Measurements from ENCODE around the gene PI4KB.
"Not testable (repeated sequence)": the region's sequence is repeated elsewhere in the genome, so short reads cannot be mapped to it uniquely, and the experiment has no call there.

Gene PI4KB

DNA sequence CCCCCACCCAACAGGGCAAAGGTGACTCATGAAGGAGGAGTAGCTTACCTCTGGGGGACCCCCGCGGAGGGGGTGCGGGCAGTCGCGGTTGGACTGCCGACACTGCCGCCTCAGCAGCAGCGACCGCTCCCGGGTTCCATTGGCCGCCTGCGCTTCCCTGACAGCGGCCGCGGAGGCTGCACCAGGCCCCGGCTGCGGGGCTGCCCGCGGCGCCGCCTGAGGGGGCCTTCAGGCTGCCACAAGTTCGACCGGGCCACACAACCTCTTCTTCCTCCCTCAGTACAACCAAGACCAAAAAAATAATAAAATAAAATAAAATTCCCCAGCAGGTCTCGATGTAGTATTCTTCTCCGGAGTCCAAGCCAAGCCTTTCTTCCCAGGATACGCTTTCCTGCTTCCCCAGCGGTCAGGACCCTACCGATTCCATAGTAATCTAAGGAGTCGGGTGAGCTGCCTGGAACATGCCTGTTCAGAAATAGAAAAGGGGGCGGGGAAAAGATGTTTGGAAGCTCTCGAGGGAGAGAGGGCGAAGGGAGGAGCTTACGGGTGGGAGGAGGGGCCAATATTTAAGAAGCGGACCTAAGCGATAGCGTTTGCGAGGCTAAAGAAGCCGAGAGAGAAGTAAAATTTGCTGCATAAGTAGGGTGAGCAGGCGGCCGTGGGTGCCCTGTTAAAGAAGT lies at the start of gene PI4KB:
TSS of gene PI4KB (minus strand) at position 194 of the 680 bp plus-strand sequence. CDS start 10,935 bp downstream, outside the sequence.
- peak; percentile 89 for DNase-seq

DNA sequence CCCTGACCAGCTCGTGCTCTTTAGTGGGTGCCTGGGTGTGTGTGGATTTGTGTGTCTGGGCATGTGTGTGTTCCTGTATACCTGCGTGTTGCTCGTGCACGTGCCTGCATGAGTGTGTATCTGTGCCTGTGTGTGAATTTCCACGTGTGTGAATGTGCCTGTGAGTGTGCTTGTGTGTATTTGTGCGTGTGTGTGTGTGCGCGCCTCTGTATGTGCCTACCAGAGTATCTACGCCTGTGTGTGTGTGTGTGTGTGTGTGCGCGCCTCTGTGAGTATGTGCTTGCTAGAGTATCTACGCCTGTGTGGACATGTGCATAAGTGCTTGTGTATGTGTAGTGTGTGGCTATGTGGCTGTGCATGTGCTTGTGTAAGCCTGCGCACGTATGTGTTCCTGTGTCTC lies 46.0 kb upstream of the PI4KB start:
- no peak for DNase-seq

DNA sequence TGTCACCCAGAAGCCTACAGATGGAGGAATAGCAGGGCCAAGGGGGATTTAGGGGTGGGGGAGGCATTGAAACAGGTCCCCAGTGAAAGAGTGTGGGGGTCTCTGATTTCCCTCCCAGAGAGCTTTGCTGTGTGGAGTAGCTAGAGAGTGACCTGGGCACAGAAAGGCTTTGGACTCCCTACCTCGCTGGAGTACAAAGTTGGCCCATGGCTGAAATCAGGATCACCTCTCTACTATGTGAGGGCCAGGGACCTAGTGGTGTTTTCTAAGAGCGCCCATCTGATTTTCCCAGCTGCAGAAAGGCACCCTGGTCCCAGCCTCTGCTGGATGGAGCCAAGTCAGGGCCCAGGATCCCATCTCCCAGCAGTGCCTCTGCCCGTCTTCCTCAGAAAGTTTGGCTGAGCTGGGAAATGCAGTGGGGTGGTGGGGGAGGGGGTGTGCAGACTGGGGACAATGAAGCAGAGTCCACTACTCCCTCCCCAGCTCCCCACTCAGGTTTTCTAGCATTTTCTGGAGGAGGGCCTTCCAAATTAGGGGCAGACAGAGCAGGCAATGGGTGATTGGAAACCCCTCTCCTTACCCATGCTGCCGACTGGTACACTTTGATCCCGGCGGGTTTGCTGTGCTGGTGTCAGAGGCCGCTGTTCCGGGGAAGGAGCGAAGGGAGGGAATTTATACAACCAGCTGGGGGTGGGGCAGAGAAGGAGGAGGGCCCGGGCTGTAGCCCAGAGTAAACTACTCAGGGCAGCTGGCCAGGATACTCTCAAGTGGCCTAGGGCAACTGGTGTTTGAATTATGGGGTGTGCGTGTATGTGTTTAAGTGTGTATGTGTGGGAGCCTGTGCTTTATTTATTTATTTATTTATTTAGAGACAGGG lies 45.1 kb upstream of the PI4KB start, which contains the start of gene SELENBP1:
TSS of gene SELENBP1 (minus strand) at position 648 of the 877 bp plus-strand sequence. CDS start at position 584, 64 bp downstream.
- DNase-seq, result no peak

DNA sequence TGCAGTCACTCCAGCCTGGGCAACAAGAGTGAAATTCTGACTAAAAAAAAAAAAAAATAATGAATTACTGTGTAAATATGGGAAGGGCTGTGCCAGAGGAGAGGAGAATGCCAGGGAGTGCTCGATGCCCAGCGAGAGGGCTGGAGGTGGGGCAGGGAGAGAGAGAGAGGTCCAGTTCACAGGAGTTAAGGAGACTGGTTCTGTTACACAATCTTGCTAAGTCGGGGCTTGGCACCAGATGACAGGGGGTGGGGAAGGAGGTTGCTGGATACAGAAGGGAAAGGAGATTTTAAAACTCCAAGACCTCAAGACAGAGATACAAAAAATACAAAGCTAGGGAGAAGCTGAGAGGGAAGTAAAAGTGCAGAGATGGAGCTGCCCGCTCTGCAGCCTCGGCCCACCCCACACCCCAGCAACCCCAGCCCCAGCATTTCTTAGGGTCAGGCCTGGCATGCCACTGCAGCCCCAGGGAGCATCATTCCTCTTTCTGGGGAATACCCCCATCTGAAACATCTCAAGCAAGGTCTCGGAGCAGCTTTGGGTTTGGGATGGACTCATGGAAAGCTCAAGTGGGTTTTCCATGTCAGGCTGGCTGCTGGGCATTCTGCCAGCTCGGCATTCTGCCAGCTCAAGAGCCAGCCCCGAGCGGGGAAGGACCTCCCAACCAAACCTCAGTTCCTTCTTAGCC lies 44.3 kb upstream of the PI4KB start:
- no peak for DNase-seq

DNA sequence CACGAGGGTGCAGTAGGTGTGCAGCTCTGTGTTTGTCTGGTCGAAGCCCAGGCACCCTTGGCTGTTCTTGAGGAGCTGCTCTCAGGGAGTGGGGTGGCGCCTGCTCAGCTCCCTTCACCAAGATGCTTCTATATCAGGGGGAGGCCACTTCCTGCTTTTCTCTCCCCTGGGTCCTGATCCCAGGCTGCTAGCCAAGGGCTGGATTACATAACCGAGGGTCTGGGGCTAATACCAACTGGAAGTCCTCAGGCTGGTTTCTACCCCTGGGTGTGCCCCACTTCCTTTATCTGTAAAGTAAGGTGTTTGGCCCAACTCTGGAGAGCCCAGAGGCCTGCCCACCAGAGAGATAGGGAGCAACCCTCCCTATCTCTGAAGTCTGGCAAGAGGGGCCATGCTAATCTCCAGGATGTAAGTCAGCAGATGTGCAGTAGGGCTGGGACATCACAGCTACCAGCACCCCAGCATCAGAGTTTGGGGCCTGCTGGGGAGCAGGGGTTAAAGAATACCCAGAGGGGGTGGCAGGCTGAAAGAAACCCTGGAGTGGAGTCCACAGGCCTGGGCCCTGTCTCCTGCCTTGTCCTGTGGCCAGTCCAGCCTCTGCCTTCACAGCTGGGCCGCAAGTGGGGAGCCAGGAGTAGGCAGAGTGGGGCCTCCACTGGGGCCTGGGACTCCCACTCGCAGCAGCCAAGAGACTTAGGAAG lies 43.1 kb upstream of the PI4KB start:
- DNase-seq, result no peak

DNA sequence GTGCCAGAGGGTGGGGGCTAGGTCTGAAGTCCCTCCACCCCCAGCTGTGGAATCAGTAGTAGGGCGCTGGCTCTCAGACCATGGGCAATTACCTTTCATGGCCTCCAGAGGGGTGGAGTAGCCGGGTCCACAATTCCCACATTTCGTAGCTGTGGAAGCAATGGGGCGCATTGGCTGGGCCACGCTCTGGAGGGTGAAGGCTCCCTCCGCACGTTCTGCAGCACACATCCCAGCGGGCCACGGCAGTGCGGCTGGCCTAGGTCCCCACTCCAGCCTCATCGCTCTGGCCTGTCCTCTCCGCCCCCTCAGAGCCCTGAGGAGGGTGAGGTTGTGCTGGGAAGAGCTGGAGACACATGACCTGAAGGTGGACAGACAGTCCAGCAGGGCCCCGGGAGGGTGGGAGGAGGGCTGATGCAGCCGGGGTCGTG lies 42.4 kb upstream of the PI4KB start:
- no peak for DNase-seq

DNA sequence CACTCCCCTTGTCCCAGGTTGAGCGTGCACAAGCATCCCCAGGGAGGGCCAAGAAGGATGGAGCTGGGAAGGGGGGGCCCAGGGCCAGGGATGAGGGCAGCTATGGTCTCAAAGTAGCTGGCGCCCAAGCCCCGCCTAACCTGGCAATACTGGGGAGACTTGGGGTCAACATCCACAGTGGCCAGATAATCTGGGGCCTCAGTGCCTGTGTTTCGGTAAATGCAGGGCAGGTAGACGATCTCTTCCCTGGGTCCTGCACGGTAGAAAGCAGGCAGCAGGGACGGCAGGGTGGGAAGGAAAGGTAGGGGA lies 42.0 kb upstream of the PI4KB start:
- no peak for DNase-seq

DNA sequence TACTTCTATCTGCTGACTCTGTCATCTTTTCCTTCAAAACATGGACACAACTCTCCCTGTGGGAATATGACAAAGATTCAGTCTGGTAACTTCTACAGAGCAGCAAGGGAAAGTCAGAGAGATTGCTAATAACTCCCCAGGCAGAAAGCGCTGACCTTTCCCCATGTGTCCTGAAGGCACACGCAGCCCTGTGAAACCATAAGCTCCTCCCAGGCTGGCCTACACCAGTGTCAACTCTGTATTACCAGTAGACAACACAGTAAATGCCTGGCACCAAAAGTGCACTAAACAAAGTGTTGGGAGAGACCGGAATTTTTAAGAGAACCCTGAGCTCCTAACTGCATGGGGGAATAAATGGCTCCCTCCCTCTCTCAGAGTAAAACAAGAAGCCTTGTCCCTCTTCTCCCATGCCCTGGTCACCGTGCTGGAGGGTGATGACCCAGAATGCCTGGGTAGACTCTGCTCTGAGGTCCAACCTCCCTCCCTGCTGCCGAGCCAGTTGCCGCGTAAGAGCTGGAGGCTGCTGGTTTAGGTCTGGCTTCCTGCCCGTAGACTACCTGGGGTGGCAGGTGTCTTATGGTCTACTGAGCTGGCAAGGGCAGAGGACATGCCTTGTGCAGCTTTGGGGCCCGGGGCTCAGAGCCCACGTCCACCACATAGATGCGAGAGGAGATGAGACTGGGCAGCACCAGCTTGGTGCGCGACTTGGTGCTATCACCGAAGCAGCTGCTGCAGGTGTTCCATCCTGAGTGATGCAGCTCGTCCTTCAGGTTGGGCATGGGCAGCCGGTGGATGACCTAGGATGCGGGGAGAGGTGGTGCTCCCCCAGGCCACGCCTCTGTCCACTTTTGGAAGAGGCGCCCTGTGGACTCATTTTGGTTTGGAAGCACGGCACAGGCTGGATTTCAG lies 41.4 kb upstream of the PI4KB start:
- no peak for DNase-seq

DNA sequence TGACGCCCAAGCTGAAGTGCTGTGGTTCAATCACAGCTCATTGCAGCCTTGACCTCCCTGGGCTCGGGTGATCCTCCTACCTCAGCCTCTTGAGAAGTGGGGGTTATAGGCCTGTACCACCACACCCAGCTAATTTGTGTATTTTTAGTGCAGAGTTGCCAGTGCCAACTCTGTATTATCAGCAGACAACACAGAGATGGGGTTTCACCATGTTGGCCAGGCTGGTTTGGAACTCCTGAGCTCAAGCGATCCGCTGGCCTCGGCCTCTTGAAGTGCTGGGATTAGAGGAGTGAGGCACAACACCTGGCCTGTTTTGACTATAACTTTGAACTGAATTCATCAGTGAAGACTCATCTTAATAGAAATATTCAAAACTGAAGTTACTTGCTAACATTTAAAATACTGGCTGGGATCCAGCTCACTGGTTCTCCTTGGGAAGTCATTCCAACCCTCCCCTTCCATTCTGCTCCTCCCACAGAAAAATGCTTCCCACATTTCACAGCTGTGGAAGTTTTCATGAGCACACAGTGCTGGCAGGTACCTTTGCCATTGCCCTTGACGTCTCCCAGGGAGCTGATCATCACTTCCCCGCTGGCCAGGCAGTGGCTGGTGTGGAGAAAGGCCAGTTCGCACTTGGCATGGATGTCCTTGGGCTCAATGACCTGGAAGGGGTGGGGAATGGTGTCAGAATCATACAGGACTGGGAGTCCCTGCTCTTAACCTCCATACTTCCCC lies 40.6 kb upstream of the PI4KB start:
- no peak for DNase-seq

DNA sequence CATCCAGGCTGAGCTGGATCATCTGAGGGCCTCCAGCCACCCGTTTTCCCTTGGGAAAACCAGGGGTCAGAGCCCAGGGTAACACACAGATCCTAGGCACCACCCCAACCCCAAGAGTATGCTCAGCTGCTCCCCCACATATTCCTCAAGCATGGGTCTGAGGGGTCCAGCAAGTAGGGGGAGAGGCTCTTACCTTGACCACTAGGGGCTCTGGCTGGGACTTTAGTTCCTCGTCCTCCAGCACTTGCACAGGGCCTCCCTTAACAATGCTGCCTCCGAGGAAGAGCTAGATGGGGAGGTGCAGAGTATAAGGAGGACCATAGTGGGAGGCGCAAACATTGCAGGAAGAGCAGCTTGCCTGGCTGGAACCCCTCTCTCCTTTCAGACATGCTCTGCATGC lies 37.8 kb upstream of the PI4KB start:
- DNase-seq, result no peak

DNA sequence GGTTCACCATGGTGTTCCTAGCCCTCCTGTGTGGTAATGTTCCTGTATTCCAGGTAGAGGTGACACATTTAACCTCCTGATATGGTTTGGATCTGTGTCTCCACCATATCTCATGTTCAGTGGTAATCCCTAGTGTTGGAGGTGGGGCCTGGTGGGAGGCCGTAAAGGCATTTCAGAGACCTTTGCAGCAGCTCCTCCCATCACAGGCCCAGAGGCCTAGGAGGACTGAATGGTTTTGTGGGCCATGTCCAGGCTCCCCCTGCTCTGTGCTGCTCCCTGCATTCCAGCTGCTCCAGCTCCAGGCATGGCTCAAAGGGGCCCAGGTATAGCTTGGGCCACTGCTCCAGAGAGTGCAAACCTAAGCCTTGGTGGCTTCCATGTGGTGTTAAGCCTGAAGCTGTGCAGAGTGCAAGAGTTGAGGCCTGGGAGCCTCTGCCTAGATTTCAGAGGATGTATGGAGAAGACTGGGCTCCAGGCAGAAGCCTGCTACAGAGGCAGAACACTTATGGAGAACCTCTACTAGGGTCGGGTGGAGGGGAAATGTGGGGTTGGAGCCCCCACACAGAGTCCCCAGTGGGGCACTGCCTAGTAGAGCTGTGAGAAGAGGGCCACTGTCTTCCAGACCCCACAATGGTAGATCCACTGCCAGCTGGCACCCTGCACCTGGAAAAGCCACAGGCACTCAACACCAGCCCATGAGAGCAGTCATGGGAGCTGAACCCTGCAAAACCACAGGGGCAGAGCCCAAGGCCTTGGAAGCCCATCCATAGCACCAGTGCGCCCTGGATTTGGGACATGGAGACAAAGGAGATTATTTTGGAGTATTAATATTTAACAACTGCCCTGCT lies 35.3 kb upstream of the PI4KB start:
- DNase-seq, result no peak

DNA sequence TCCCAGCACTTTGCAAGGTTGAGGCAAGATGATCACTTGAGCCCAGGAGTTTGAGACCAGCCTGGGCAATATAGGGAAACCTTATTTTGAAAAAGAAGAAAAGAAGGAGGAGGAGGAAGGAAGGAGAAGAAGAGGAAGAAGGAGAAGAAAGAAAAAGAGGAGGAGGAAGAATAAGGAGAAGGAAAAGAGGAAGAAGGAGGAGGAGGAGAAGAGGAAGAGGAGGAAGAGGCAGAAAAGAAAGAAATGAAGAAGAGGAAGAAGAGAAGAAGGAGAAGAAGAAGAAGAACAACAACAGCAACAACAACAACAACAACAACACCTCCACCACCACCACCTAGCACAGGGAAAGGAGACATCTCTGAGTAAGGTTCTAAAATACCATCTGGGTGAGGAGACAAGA lies 34.7 kb upstream of the PI4KB start:
- DNase-seq, result no peak

DNA sequence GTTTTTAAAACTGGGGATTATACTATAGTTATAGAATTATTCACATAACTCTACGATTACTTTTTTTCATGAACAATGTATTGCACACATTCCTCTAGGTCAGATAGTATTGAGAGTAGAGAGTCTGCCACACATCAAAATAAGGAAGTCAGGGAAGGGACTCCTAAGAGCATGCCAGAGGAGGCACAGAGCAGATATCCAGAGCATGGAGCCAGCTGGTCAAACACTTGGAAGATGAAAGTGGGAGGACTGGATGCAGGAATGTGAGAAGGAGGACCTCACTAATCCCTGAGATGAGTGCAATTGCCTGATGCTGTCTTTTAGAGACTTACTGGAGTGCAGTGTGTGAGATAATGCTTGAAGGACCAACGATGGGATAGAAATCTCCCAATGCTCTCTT lies 29.5 kb upstream of the PI4KB start:
- no peak for DNase-seq

DNA sequence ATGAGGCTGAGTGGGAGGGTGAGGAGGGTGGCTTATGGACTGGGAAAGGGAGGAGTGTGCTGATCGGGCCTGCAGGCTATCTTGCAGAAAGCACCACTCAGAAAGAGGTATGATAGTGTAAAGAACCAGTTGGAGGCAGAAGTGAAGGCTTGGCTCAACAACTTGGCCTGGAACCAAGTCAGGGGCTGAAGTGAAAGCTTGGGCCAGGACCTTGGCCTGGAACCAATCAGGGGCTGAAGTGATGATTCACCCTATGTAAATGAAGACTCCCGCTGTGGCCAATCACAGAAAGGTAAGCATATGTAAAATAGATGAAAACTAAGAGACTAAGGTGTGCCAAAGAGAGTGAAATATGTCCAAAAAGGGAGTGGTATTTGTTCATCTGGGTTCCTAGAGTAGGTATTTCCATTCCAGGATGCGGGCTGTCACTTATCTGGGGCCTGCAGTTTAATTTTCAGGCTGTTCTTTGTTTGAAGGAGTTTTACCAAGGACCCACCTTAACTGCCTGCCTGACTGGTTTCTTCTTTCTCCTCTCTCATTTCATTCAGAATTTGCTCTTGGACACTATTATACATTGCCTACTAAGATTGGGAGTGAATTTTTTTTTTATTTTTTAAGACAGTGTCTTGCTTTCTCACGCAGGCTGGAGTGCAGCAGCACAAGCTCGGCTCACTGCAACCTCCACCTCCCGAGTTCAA lies 25.0 kb upstream of the PI4KB start:
- DNase-seq, result peak; percentile 48

DNA sequence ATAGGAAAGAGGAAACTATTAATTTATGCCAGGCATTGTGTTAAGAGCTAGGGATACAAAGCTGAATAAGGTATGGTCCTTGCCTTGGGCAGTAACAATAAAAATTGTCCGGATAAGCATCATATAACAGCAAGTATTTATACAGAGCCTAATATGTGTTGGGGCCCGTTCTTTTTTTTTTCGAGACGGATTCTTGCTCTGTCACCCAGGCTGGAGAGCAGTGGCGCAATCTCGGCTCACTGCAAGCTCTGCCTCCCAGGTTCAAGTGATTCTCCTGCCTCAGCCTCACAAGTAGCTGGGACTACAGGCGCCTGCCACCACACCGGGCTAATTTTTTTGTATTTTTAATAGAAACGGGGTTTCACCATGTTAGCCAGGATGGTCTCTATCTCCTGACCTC lies 23.1 kb upstream of the PI4KB start:
- not testable (repeated sequence) for DNase-seq

DNA sequence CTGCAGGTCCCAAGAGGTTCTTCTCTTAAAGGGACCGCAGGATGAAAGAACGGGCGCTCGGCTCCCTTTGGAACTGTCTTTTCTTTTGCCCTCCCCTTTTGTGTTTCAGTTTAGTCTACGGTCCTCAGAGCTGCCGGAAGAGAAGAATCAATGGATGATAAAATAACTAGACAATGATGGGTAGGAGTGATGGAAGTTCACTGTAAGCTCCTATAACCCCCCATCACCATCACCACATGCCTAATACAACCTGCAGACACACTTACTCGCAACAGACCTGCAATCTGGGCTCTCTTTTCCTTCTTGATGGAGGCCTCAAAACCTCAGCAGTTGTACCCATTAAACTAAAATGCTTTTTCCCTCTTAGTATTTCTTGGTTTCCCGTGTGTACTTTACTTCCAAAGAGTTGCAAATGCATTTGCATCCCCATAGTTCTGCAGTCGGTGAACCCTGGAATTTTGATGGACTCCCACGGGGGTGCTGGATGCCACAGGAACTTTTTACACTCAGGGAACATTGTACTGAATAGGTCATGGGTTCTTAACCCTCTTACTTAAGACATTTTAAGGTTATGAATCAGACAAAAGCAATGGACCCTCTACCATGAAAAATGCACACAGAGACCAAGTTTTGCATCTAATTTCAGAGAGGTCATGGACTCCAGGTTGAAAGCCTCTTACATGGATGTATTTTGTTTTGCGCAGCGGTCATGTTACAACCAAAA lies 20.5 kb upstream of the PI4KB start:
- no peak for DNase-seq

DNA sequence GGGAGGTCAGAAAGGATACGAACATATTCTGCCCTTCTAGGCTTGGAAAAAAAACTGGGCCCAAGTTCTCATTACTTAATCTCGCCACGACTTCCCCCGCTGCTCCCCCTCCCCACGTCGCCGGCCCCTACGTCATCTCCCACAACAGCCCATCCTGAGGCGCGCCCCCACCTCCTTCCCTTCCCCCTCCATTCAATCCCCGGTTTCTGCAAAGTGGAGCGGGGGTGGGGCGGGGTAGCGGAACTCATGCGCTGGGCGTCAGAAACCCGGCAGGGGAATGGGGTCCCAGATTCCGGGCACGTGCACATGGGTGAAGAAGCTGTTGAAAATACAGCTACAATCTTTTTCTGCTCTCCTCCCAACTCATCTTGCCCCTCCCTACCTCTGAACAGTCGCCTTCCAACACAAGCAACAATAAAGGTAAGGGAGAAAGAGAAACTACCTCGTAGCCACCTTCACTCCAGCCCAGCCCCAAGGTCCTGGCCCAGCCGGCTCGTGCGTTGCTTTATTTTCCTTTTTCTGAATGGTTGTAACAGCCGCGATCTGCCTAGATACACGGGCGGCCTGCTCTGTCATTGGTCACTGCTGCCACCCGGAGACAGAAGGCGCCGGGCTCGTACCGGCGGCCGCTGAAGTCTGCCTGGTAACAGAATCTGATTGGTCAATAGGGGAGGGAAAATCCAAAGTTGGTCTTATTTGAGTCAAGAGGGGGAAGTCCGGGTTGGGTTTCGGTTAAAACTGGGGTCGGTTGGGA lies 19.7 kb upstream of the PI4KB start, which contains the start of gene RFX5:
TSS of gene RFX5 (minus strand) at position 484 of the 754 bp plus-strand sequence. CDS start 932 bp downstream, outside the sequence.
- DNase-seq, result peak; percentile 92
